Heart left ventricle (tissue), 13 donors: ENCODE results near the gene MC3R.

ENCODE experiments used
- POLR2A ChIP-seq, 2 donors: fragments of 450-650 bp; IDR thresholded peaks; one replicate each; pipeline ENCODE4 v1.6.1; 2017; ENCODE audit warnings: antibody characterized with exemption in 2 of 2, mild to moderate bottlenecking in 2 of 2, moderate library complexity in 2 of 2
- TF ChIP-seq, protein P1 (sequence below), 12 donors: fragments of 200-600 bp; sonication (generic) in 4 of 12; IDR thresholded peaks; one replicate each; pipeline versions ENCODE4 v1.5.0 to v1.8.0; 2018 to 2022; ENCODE audit warnings: antibody characterized with exemption in 12 of 12, mild to moderate bottlenecking in 5 of 12
- donor health status: ischemic (EF 13 %, LVEDD 7.1; RV severe dilation, severe dysfunction).
- donor health status: DM: no; HTN: yes; CAD: no.
- donor health status: DM: no; HTN: no; CAD: no.
- donor health status: ischemic (EF 25% LVEDD 6.9; RV normal size, moderate dysfunction).
- donor health status: ischemic (EF 25% LVEDD 5.7; RV mildly dilated, moderate dysfunction).
- donor health status: ischemic (EF 35%, LVEDD 5.7; RV mildly dilated, moderate dysfunction).
- donor health status: nonischemic (EF 11% LVEDD 7.7; RV severe dilation, severe dysfunction).
- donor health status: DM: yes; HTN: yes; CAD: no.
- donor health status: PGD.
- donor health status: ischemic (EF 29% LVEDD 5.4; RV normal size, mild dysfunction).
- donor health status: nonischemic (EF 23%, LVEDD 6.1; RV moderate dilation, normal function).

DNA sequence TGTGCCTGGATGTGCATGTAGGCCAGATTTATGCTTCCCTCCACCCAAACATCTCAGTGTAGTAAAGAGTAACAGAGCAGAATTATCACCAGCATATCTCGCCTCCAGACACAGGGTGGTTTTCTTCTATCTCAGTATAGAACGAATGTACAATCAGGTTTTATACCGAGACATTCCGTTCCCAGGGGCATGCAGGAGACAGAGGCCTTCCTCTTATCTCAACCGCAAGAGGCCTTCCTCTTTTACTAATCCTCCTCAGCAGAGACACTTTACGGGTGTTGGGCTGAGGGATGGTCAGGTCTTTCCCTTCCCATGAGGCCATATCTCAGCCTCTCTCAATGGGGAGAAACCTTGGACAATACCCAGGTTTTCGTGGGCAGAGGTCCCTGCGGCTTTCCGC lies 36.4 kb upstream of the MC3R start:
- TF ChIP-seq, protein P1, sequence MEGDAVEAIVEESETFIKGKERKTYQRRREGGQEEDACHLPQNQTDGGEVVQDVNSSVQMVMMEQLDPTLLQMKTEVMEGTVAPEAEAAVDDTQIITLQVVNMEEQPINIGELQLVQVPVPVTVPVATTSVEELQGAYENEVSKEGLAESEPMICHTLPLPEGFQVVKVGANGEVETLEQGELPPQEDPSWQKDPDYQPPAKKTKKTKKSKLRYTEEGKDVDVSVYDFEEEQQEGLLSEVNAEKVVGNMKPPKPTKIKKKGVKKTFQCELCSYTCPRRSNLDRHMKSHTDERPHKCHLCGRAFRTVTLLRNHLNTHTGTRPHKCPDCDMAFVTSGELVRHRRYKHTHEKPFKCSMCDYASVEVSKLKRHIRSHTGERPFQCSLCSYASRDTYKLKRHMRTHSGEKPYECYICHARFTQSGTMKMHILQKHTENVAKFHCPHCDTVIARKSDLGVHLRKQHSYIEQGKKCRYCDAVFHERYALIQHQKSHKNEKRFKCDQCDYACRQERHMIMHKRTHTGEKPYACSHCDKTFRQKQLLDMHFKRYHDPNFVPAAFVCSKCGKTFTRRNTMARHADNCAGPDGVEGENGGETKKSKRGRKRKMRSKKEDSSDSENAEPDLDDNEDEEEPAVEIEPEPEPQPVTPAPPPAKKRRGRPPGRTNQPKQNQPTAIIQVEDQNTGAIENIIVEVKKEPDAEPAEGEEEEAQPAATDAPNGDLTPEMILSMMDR (IDR thresholded peaks at IDR 0.05), result no peak
- no peak for TF ChIP-seq POLR2A (IDR thresholded peaks at IDR 0.05)
